Right ventricle myocardium superior (tissue), 1 donor: ENCODE results near the gene CSTF3. TPM values are rescaled to one million over a fixed set of nuclear protein-coding genes. Genes with fewer than 3 reads are reported as not detected.
"Not testable (repeated sequence)": the region's sequence is repeated elsewhere in the genome, so short reads cannot be mapped to it uniquely, and the experiment has no call there.

ENCODE experiments used
- ATAC-seq: fragments of 200-7000 bp; cut with Tn5 transposase; one replicate; pipeline ENCODE4 v1.9.1; 2020; ENCODE audit warnings: mild to moderate bottlenecking; ENCODE audit not compliant: poor library complexity
- DNase-seq: peaks from one replicate; pipeline ENCODE4 v3.0.0-alpha.2; 2020
- intact Hi-C: fragments of 100-400 bp; cut with DNase I; formaldehyde crosslinking; loops from one replicate; pipeline ENCODE4 v1.11.2; 2022
- long read RNA-seq: library from polyadenylated mRNA; unstranded; transcript quantifications from one replicate; pipeline ENCODE4 v2.0.0, GENCODE V29; 2021
- total RNA-seq: library from RNA; stranded (reverse); fragmentation: NEBNext Ultra II Directional; extraction: Animal tissue kit (Norgen Biotek cat#: 25700); gene quantifications from one replicate; pipeline ENCODE4 v1.2.1, GENCODE V29; 2021
- donor health status: DM: no; HTN: yes; CAD: no; lungs with severe emphysema.

CSTF3 gene
- 9.6 TPM for total RNA-seq
- long read RNA-seq, transcript CSTF3-201 (21 exons, 2,797 nt), result major isoform, 8 of 9 reads
- long read RNA-seq, partial matches to known transcripts, result 1 of 9 reads
- long read RNA-seq, other reads (novel, unspliced or antisense), result 0 of 9 reads

DNA sequence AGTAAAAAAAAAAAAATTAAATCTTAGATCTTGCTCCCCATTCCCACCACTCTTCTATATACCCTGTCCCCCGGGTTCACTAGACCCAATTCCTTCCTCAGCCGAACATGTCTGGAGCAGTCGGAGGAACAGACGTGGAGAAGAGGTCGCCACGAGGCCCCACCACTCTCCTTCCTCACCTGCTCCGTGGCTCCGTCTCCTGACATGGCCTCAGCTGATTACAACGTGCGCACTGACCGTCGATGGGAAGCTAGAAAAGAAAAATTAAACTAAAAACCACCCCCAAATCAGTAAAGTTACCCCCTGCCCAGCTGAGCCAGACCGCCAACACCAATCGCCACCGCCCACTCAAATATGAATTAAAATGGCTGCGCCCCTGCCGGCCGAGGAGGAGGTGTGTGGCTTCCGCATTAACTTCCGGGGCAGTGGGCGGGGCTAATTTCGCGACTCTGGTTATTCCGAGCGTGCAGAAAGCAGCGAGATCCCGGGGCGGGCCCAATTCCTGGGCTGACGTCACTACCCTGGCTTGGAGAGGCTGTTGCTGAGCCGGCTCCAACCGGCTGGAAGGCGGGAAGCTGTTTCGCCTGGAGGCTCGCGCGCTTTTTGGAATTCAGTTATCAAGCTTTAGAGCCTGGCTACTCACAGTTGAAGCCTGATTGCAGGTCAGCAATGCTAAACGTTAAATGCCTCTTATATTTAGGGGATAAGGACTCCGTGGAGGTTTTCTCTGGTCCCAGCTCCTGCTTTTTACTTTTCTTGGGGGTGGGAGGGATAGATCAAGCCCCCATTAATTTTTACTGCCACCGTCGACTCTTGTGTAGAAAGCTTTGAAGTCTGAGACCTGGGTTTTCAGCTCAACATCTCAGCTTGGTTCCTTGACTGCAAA lies at the start of gene CSTF3:
TSS of gene CSTF3 (minus strand) at position 361 of the 886 bp plus-strand sequence. CDS start at position 206, 155 bp downstream.
- intact Hi-C loops, result loop anchor here (10.0 kb wide), 1 partner anchor 533 kb away; no protein-coding TSS in a partner anchor
- ATAC-seq (peak; percentile 99), DNase-seq (peak; percentile 100)

GRCh38 chr11:33208150-33208549 lies 46.9 kb upstream of the CSTF3 start:
- intact Hi-C loops, result no loop called here
- ATAC-seq (no peak), DNase-seq (no peak)

DNA sequence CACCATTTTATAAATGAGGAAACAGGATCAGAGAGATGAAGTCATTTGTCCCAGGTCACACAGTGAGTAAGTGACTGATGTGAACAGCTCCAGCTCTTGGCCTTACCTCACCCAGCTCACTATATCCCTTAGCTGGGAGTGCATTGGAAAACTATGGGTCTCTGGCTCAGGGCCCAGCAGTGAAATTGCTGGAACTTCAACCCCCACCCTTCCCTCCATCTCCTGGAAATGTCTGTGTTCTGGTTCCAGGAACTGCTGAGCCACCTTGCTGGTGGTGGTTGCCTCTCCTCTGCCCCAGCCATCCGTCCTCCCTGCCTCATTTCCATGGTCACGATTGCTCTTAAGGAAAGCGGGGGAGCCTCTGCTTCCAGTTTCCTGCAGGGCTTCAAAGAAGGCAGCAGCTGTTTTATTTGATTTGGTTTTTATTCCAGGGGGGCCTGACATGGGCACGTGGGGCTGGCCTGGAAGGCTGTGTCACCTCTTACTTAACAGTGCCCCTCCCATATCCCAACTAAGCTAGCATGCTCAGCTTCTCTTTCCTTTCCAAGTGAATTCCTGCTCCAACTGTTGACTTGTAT lies 46.2 kb upstream of the CSTF3 start:
- DNase-seq (peak; percentile 54), ATAC-seq (peak; percentile 79)
- intact Hi-C loops, result no loop called here

- ATAC-seq (peak; percentile 25), DNase-seq (no peak)
- intact Hi-C loops, result no loop called here
These were observed 36.8 kb upstream of the CSTF3 start for GRCh38 chr11:33197915-33198727.

DNA sequence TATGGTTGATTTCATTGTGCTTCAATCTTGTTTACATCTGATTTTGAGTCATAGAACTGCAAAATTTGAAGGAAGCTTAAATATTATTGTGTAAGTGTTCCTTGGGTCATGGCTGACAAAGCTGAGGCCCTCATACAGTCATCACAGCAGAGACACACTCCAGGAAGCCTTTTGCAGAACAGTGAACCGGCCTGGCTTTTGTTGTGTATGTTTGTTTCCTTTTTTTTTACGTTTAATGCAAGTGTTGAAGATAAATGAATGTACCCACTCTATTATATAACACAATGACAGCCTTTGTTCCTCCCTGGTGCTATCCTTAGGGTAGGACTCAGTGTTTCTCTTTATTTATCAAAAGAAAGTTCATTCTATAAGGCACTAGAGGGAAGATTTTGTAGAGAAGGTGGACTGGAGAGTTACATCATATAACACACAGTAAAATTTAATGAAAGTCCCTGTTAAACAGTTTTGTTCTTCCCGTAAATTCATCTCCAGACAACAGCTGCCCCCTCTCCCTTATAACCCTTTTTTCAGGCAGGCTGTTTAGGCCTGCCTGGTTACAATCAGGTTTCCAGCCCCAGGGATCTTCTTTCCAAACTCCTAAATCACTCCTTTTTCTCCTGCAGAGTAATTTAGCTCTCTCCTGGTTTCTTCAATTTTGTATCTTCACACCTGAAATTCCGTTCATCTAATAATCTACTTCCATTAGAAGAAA lies 34.3 kb upstream of the CSTF3 start:
- DNase-seq (no peak), ATAC-seq (no peak)
- intact Hi-C loops, result no loop called here

DNA sequence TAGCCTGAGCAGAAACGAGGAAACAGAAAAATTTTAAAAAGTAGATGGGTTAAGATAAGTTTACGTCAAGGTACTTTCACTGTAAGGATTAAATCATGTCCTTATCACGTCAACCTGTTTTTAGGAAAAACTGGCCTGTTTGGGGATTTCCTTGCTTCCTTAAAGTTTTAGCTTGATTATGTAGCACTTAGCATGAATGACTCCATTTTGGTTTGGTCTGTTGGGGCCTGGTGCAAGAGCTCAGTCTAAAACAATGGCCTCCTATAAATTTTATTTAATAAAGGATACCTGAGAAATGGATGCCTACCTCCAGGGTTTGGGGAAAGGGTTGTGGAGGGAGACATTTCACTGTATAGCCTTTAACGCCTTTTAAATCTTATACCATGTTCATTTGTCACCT lies 33.2 kb upstream of the CSTF3 start:
- intact Hi-C loops, result no loop called here
- no peak for DNase-seq
- ATAC-seq, result no peak

GRCh38 chr11:33191467-33191866 lies 30.2 kb upstream of the CSTF3 start:
- no peak for ATAC-seq

DNA sequence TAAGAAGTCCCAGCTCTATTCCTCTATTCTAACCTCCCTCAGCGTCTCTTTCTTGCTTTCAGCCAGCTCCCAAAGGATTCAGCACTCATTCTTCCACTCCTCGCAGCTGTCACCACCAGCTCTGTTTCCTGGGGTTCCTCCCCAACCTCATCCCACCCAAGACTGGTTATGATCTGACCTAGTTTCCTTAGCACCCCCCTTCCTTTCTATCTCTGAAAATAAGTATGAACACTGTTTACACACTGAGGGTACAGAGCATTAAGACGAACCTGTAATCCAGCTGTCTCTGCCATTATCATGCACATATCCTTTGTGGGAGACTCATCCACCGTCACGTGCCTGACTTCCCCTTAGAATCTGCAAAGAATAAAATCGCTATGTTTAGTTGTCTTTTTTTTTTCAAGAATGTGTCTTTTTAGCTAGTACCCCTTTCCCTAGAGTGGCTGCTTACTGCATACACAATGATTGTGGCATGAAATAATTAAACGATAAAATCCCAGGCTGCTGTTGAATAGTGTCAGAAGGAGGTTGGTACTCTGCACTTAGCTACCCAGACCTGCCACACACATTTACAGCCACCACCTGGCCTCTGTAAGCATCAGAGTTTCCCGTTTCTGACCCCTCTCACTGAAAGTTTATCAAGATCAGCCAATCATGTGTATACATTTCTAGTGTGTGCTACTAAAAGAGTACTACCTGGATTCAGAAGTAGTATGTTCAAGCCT lies 26.9 kb upstream of the CSTF3 start:
- no peak for ATAC-seq
- no peak for DNase-seq
- intact Hi-C loops, result no loop called here

More at GRCh38 chr11:33191467-33191866, 30.2 kb upstream of the CSTF3 start:
- DNase-seq, result no peak
- intact Hi-C loops, result no loop called here

DNA sequence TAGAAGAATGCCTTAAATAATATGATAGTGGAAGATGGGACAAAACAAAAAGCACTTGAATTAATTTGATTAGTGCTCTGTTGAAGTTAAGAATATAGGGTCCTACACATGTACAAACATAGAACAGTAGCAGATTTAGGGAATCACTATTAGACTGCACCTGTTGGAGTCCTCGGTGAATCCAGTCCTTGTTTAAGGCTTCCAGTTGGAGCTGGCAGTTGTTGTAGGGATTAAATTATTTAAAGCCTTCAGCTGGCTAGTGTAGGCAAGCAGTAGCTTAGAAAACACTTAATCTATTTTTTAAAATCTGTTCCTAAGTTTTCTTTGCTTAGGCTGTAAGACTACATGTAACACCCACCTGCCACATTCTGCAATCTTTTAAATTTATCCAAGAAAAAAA lies 24.5 kb upstream of the CSTF3 start:
- ATAC-seq (no peak), DNase-seq (no peak)
- intact Hi-C loops, result no loop called here

- no peak for DNase-seq
- intact Hi-C loops, result no loop called here
- ATAC-seq, result no peak
These were observed 21.1 kb upstream of the CSTF3 start for GRCh38 chr11:33182246-33182878.

- intact Hi-C loops, result no loop called here
- ATAC-seq (no peak), DNase-seq (no peak)
These were observed 18.1 kb upstream of the CSTF3 start for GRCh38 chr11:33179348-33179803.

GRCh38 chr11:33178443-33179180 lies 17.3 kb upstream of the CSTF3 start:
- intact Hi-C loops, result no loop called here
- no peak for ATAC-seq
- DNase-seq, result no peak

GRCh38 chr11:33177676-33178336 lies 16.5 kb upstream of the CSTF3 start:
- ATAC-seq, result no peak
- intact Hi-C loops, result no loop called here

GRCh38 chr11:33176760-33177159 lies 15.5 kb upstream of the CSTF3 start:
- intact Hi-C loops, DNase-seq: not testable (repeated sequence)

More at GRCh38 chr11:33177676-33178336, 16.5 kb upstream of the CSTF3 start:
- DNase-seq, result no peak

DNA sequence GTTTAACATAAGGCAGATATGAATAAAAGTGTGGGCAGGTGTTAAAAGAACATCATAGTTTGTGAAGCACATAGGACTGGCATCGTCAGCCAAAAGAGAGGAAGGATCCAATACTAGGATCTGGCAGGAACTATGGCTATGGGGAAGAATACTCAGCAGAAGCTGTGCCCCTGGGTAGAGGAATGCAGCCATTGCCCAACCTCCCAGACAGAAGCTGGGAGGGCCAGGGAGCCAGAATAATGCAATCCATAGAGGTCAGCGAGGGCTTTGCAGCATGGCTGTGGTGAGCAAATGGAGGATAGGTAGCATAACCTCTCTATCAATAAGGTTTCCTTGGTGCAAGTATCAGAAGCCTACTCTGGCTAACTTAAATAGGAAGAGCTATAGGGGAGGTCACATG lies 11.7 kb upstream of the CSTF3 start:
- intact Hi-C loops, result no loop called here
- peak; percentile 51 for DNase-seq
- peak; percentile 77 for ATAC-seq

More at GRCh38 chr11:33176760-33177159, 15.5 kb upstream of the CSTF3 start:
- not testable (repeated sequence) for ATAC-seq

DNA sequence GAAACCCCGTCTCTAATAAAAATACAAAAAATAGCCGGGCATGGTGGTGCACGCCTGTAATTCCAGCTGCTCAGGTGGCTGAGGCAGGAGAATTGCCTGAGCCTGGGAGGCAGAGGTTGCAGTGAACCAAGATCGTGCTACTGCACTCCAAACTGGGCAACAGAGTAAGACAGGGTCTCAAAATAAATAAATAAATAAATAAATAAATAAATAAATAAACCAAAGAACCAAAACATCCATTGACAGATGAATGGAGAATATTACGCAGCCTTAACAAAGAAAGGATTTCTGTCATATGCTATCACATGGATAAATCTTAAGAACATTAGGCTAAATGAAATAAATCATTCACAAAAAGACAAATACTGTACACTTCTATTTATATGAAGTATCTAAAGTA lies 11.1 kb upstream of the CSTF3 start:
- ATAC-seq (no peak), DNase-seq (no peak)
- intact Hi-C loops, result no loop called here
